Ovary (tissue), 9 donors: ENCODE data around the gene EFNA5. TPM values are rescaled to one million over a fixed set of nuclear protein-coding genes. Genes with fewer than 3 reads are reported as not detected.

Source experiments
- DNase-seq, 5 donors: peaks; one replicate each; pipeline ENCODE4 v3.0.0-alpha.2; 2019 to 2020
- H3K27ac ChIP-seq, 2 donors: fragments of 200-600 bp; one replicate each; pipeline versions ENCODE4 v1.5.1 to v1.8.0; 2019 to 2022
- H3K27me3 ChIP-seq: fragments of 200-600 bp; one replicate; pipeline ENCODE4 v1.8.0; 2022
- H3K36me3 ChIP-seq: fragments of 200-600 bp; sonication (generic); one replicate; pipeline ENCODE4 v1.5.1; 2019
- H3K4me1 ChIP-seq: one replicate; pipeline ENCODE4 v1.8.1; 2013; ENCODE audit warnings: mild to moderate bottlenecking, moderate library complexity; ENCODE audit not compliant: insufficient read depth
- H3K4me3 ChIP-seq: fragments of 200-600 bp; sonication (generic); one replicate; pipeline ENCODE4 v1.5.1; 2017
- H3K9me3 ChIP-seq, 2 donors: fragments of 200-600 bp in 1 of 2; sonication (generic) in 1 of 2; one replicate each; pipeline versions ENCODE4 v1.5.1 to v1.8.1; 2013 to 2019; ENCODE audit warnings: mild to moderate bottlenecking in 1 of 2, moderate library complexity in 1 of 2
- CTCF ChIP-seq, 3 donors: fragments of 450-650 bp in 2 of 3; fragments of 200-600 bp in 1 of 3; IDR thresholded peaks; one replicate each; pipeline versions ENCODE4 v1.5.1 to v1.8.0; 2016 to 2022; ENCODE audit warnings: antibody characterized with exemption in 3 of 3, mild to moderate bottlenecking in 1 of 3
- EP300 ChIP-seq: sonication (generic); formaldehyde crosslinking; IDR thresholded peaks from one replicate; pipeline ENCODE4 v1.6.1; 2017; ENCODE audit warnings: antibody characterized with exemption
- POLR2A ChIP-seq: fragments of 450-650 bp; IDR thresholded peaks from one replicate; pipeline ENCODE4 v1.6.1; 2017; ENCODE audit warnings: antibody characterized with exemption, mild to moderate bottlenecking, moderate library complexity
- WGBS, 3 donors: extraction: QIAGEN DNeasy Blood & Tissue Kit in 1 of 3; methylation state at CpG; one replicate each; pipeline versions ENCODE4 v1.1.5 to v1.1.7; 2013 to 2017; 5-methylcytosine and 5-hydroxymethylcytosine counted together
- intact Hi-C, 4 donors: fragments of 100-400 bp; cut with DNase I; formaldehyde crosslinking; loops; one replicate each; pipeline versions ENCODE4 v1.11.0 to v1.15.1; 2022 to 2023
- polyA plus RNA-seq, 2 donors: library from polyadenylated mRNA; stranded (reverse); fragments of 200-250 nt in 1 of 2; fragments of 350-450 nt in 1 of 2; fragmentation: Illumina TruSeq in 1 of 2; extraction: RNeasy Lipid Tissue Mini Kit (QIAGEN cat#74804) in 1 of 2; gene quantifications; one replicate each; pipeline ENCODE4 v1.2.3, GENCODE V29; 2013 to 2014
- total RNA-seq, 7 donors: library from RNA; depleted of rRNA in 2 of 7; stranded (reverse); fragments of >200 nt in 2 of 7; fragmentation: NEBNext Ultra II Directional in 3 of 7; extraction: Animal tissue kit (Norgen Biotek cat#: 25700) in 3 of 7; gene quantifications; one replicate each; pipeline versions ENCODE4 v1.1.0 to v1.2.4, GENCODE V29; 2016 to 2023
- donor health status: DM: no; HTN: no; CAD: no; lungs with moderate emphysema.
- donor health status: DM: no; HTN: no; CAD: no.
- donor health status: Bipolar disorder and iron deficiency.
- donor health status: DM: yes; HTN: yes; CAD: no.
- donor health status: DM: no; HTN: no; CAD: no.
- donor health status: DM: yes; HTN: yes; CAD: no.

EFNA5 gene
- total and polyA plus RNA-seq, 9 donors: 1.5 to 20.6 (median 7.7) TPM

GRCh38 chr5:107601076-107601475 is 69.7 kb downstream of the EFNA5 start:
- H3K4me3 ChIP-seq: no peak overlapping the region
- no peaks in the 10 kb centered on the region for H3K4me1 ChIP-seq
- no peaks in the 10 kb centered on the region for H3K36me3 ChIP-seq
- no peak for TF ChIP-seq CTCF (IDR thresholded peaks at IDR 0.05)
- no peak for TF ChIP-seq POLR2A
- no peak for TF ChIP-seq EP300
- H3K27ac ChIP-seq: no peak overlapping the region
- 79 to 93% (median 89%) methylated on average over 6 of the region's 6 CpGs for WGBS, 3 donors
- no peaks in the 10 kb centered on the region for H3K9me3 ChIP-seq
- H3K27me3 ChIP-seq: no peaks in the 10 kb centered on the region
- DNase-seq: no peak
- intact Hi-C loops: no loop called here

- Histone ChIP-seq H3K9me3 (no peaks in the 10 kb centered on the region), H3K4me1 (no peaks in the 10 kb centered on the region), H3K27me3 (no peaks in the 10 kb centered on the region), H3K36me3 (no peaks in the 10 kb centered on the region), H3K27ac (no peak overlapping the region), H3K4me3 (no peak overlapping the region)
- intact Hi-C loops: no loop called here
- 77 to 83% (median 79%) methylated on average over 4 of the region's 4 CpGs for WGBS, 3 donors
- no peak for DNase-seq
- TF ChIP-seq POLR2A (no peak), CTCF (IDR thresholded peaks at IDR 0.05) (no peak), EP300 (no peak)
Observed at GRCh38 chr5:107598958-107599357, 71.8 kb downstream of the EFNA5 start.

- Histone ChIP-seq H3K36me3 (no peaks in the 10 kb centered on the region), H3K9me3 (no peaks in the 10 kb centered on the region), H3K4me1 (no peaks in the 10 kb centered on the region), H3K27ac (no peak overlapping the region), H3K4me3 (no peak overlapping the region), H3K27me3 (no peaks in the 10 kb centered on the region)
- TF ChIP-seq CTCF (IDR thresholded peaks at IDR 0.05): no peak
- no peak for TF ChIP-seq EP300
- TF ChIP-seq POLR2A: no peak
- WGBS, 3 donors: 37 to 42% (median 38%) methylated on average over 3 of the region's 3 CpGs
- intact Hi-C loops: no loop called here
- DNase-seq: no peak
Observed at GRCh38 chr5:107597803-107598202, 72.9 kb downstream of the EFNA5 start.

GRCh38 chr5:107597247-107597646 is 73.5 kb downstream of the EFNA5 start:
- TF ChIP-seq CTCF (IDR thresholded peaks at IDR 0.05): no peak
- H3K27me3 ChIP-seq: no peaks in the 10 kb centered on the region
- H3K9me3 ChIP-seq: no peaks in the 10 kb centered on the region
- H3K4me3 ChIP-seq: no peak overlapping the region
- intact Hi-C loops: no loop called here
- no peaks in the 10 kb centered on the region for H3K36me3 ChIP-seq
- WGBS, 3 donors: 12 to 25% (median 25%) methylated on average over 3 of the region's 3 CpGs
- no peak for DNase-seq
- H3K27ac ChIP-seq: no peak overlapping the region
- no peaks in the 10 kb centered on the region for H3K4me1 ChIP-seq
